Loucy (cell line): ENCODE measurements around the gene KRT2.

ENCODE experiments used
- H2AFZ ChIP-seq: fragments of 200-600 bp; sonication (generic); 2 replicates; pipeline ENCODE4 v1.6.0; 2016; ENCODE audit warnings: antibody characterized with exemption, mild to moderate bottlenecking, low read length, moderate library complexity
- H3F3A ChIP-seq: fragments of 200-600 bp; 2 replicates; pipeline ENCODE4 v1.6.0; 2016; ENCODE audit warnings: antibody characterized with exemption, low read depth, mild to moderate bottlenecking
- H3K27me3 ChIP-seq: fragments of 200-600 bp; sonication (generic); 2 replicates; pipeline ENCODE4 v1.6.1; 2014; ENCODE audit warnings: low read length, mild to moderate bottlenecking; ENCODE audit not compliant: insufficient read depth, poor library complexity, severe bottlenecking
- H3K36me3 ChIP-seq: fragments of 200-600 bp; sonication (generic); 2 replicates; pipeline ENCODE4 v1.6.1; 2016; ENCODE audit warnings: low read length; ENCODE audit not compliant: insufficient read depth
- H3K4me1 ChIP-seq: fragments of 200-600 bp; sonication (generic); 2 replicates; pipeline ENCODE4 v1.5.1; 2014; ENCODE audit warnings: low read length, mild to moderate bottlenecking; ENCODE audit not compliant: insufficient read depth, poor library complexity, severe bottlenecking
- H3K4me2 ChIP-seq: fragments of 200-600 bp; sonication (generic); 2 replicates; pipeline ENCODE4 v1.6.0; 2014; ENCODE audit warnings: antibody characterized with exemption, low read length, low read depth, mild to moderate bottlenecking; ENCODE audit not compliant: poor library complexity, severe bottlenecking
- H3K4me3 ChIP-seq: fragments of 200-600 bp; sonication (generic); 2 replicates; pipeline ENCODE4 v1.5.1; 2014; ENCODE audit warnings: low read length, mild to moderate bottlenecking, mixed read lengths; ENCODE audit not compliant: poor library complexity, severe bottlenecking
- H3K79me2 ChIP-seq: fragments of 200-600 bp; sonication (generic); 2 replicates; pipeline ENCODE4 v1.6.1; 2014; ENCODE audit warnings: low read length; ENCODE audit not compliant: insufficient read depth
- H3K9ac ChIP-seq: fragments of 200-600 bp; sonication (generic); 2 replicates; pipeline ENCODE4 v1.6.0; 2014; ENCODE audit warnings: mild to moderate bottlenecking, low read depth, low read length, moderate library complexity; ENCODE audit not compliant: poor library complexity, severe bottlenecking
- H3K9me2 ChIP-seq: fragments of 200-600 bp; sonication (generic); replicated peaks from 2 replicates; pipeline ENCODE4 v1.6.1; 2016; ENCODE audit warnings: low read depth, low read length, mixed read lengths
- H3K9me3 ChIP-seq: fragments of 200-600 bp; sonication (generic); 2 replicates; pipeline ENCODE4 v1.6.1; 2014; ENCODE audit warnings: mild to moderate bottlenecking, antibody characterized with exemption, low read length, low read depth; ENCODE audit not compliant: insufficient read depth
- H4K20me1 ChIP-seq: fragments of 200-600 bp; sonication (generic); 2 replicates; pipeline ENCODE4 v1.6.0; 2014; ENCODE audit warnings: antibody characterized with exemption, low read length, mild to moderate bottlenecking; ENCODE audit not compliant: insufficient read depth, poor library complexity, severe bottlenecking
- CTCF ChIP-seq: fragments of 200-600 bp; sonication (generic); conservative IDR thresholded peaks from 2 replicates; pipeline ENCODE4 v1.5.1; 2014; ENCODE audit warnings: mild to moderate bottlenecking, antibody characterized with exemption, low read length
- EZH2phosphoT487 ChIP-seq: fragments of 200-600 bp; IDR thresholded peaks from 2 replicates; pipeline ENCODE4 v1.6.1; 2018; ENCODE audit warnings: antibody characterized with exemption, mild to moderate bottlenecking, moderate library complexity, borderline replicate concordance

The KRT2 gene

GRCh38 chr12:52646613-52647012, 5.4 kb downstream of the KRT2 start:
- Histone ChIP-seq H3K9me3 (no peaks in the 10 kb centered on the region), H2AFZ (no peak overlapping the region), H3K4me2 (no peak overlapping the region), H3K79me2 (no peaks in the 10 kb centered on the region), H3F3A (no peaks in the 10 kb centered on the region), H3K27me3 (no peaks in the 10 kb centered on the region), H3K4me3 (no peak overlapping the region), H3K4me1 (peaks cover 42% of the 10 kb centered on the region), H3K36me3 (no peaks in the 10 kb centered on the region), H3K9ac (peak overlapping the region; percentile 53), H4K20me1 (no peaks in the 10 kb centered on the region), H3K9me2 (no peaks in the 10 kb centered on the region)
- TF ChIP-seq CTCF (no peak), EZH2phosphoT487 (no peak)

- no peaks in the 10 kb centered on the region for H3K9me3 ChIP-seq
These were observed 6.0 kb downstream of the KRT2 start for GRCh38 chr12:52645982-52646381.

GRCh38 chr12:52645120-52645761, 6.8 kb downstream of the KRT2 start:
- no peaks in the 10 kb centered on the region for H3K27me3 ChIP-seq
- peak overlapping the region; percentile 53 for H3K9ac ChIP-seq
- no peak for TF ChIP-seq EZH2phosphoT487
- TF ChIP-seq CTCF = no peak
- H3K4me3 ChIP-seq = peak overlapping the region; percentile 13
- no peaks in the 10 kb centered on the region for H3K79me2 ChIP-seq
- H4K20me1 ChIP-seq = no peaks in the 10 kb centered on the region
- no peaks in the 10 kb centered on the region for H3K9me2 ChIP-seq
- peak overlapping the region; percentile 78 for H2AFZ ChIP-seq
- H3K9me3 ChIP-seq = no peaks in the 10 kb centered on the region
- peaks cover 42% of the 10 kb centered on the region for H3K4me1 ChIP-seq
- H3K36me3 ChIP-seq = no peaks in the 10 kb centered on the region
- H3F3A ChIP-seq = no peaks in the 10 kb centered on the region
- peak overlapping the region; percentile 48 for H3K4me2 ChIP-seq

More at GRCh38 chr12:52645982-52646381, 6.0 kb downstream of the KRT2 start:
- Histone ChIP-seq H3K4me2 (peak overlapping the region; percentile 48), H3K79me2 (no peaks in the 10 kb centered on the region), H2AFZ (peak overlapping the region; percentile 78), H3K27me3 (no peaks in the 10 kb centered on the region), H3K9ac (peak overlapping the region; percentile 53), H3F3A (no peaks in the 10 kb centered on the region), H4K20me1 (no peaks in the 10 kb centered on the region), H3K4me1 (peaks cover 42% of the 10 kb centered on the region), H3K4me3 (peak overlapping the region; percentile 13), H3K9me2 (no peaks in the 10 kb centered on the region), H3K36me3 (no peaks in the 10 kb centered on the region)
- no peak for TF ChIP-seq CTCF
- TF ChIP-seq EZH2phosphoT487 = no peak
